HL-60 (cell line): ENCODE results near the gene WDR70.

Experiments
- GABPA ChIP-seq: IDR thresholded peaks from 2 replicates; pipeline ENCODE4 v1.6.1; 2012; ENCODE audit warnings: low read depth
- POLR2AphosphoS5 ChIP-seq: IDR thresholded peaks from 2 replicates; pipeline ENCODE4 v1.6.1; 2012; ENCODE audit warnings: low read depth
- SPI1 ChIP-seq: IDR thresholded peaks from 2 replicates; pipeline ENCODE4 v1.6.1; 2012; ENCODE audit warnings: low read depth, mild to moderate bottlenecking, borderline replicate concordance
- TF ChIP-seq, protein P1 (sequence below): IDR thresholded peaks from one replicate; pipeline ENCODE4 v1.5.1; 2011; ENCODE audit warnings: low read length, control low read depth, inconsistent platforms; ENCODE audit not compliant: insufficient read depth
- TF ChIP-seq, protein P2 (sequence below): IDR thresholded peaks from 2 replicates; pipeline ENCODE4 v1.6.1; 2012; ENCODE audit warnings: low read depth; ENCODE audit not compliant: insufficient replicate concordance

DNA sequence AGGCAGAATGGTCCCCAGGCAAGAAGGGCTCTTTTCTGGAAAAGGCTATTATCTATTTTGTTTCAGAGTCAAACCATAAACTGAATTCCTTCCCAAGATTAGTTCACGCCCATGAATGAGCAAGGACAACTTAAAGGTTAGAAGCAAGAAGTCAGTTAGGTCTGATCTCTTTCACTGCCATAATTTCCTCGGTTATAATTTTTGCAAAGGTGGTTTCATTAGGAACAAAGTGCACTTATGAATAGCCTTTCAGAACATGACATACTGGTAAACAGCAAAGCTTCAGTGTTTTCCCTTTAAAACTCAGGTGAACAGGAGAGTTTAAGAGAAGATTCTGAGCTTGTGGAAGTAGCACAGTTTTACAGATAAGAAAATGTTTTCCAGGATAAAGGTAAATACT is 282.8 kb downstream of the WDR70 start:
- TF ChIP-seq, protein P1, sequence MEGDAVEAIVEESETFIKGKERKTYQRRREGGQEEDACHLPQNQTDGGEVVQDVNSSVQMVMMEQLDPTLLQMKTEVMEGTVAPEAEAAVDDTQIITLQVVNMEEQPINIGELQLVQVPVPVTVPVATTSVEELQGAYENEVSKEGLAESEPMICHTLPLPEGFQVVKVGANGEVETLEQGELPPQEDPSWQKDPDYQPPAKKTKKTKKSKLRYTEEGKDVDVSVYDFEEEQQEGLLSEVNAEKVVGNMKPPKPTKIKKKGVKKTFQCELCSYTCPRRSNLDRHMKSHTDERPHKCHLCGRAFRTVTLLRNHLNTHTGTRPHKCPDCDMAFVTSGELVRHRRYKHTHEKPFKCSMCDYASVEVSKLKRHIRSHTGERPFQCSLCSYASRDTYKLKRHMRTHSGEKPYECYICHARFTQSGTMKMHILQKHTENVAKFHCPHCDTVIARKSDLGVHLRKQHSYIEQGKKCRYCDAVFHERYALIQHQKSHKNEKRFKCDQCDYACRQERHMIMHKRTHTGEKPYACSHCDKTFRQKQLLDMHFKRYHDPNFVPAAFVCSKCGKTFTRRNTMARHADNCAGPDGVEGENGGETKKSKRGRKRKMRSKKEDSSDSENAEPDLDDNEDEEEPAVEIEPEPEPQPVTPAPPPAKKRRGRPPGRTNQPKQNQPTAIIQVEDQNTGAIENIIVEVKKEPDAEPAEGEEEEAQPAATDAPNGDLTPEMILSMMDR: no peak
- TF ChIP-seq, protein P2, sequence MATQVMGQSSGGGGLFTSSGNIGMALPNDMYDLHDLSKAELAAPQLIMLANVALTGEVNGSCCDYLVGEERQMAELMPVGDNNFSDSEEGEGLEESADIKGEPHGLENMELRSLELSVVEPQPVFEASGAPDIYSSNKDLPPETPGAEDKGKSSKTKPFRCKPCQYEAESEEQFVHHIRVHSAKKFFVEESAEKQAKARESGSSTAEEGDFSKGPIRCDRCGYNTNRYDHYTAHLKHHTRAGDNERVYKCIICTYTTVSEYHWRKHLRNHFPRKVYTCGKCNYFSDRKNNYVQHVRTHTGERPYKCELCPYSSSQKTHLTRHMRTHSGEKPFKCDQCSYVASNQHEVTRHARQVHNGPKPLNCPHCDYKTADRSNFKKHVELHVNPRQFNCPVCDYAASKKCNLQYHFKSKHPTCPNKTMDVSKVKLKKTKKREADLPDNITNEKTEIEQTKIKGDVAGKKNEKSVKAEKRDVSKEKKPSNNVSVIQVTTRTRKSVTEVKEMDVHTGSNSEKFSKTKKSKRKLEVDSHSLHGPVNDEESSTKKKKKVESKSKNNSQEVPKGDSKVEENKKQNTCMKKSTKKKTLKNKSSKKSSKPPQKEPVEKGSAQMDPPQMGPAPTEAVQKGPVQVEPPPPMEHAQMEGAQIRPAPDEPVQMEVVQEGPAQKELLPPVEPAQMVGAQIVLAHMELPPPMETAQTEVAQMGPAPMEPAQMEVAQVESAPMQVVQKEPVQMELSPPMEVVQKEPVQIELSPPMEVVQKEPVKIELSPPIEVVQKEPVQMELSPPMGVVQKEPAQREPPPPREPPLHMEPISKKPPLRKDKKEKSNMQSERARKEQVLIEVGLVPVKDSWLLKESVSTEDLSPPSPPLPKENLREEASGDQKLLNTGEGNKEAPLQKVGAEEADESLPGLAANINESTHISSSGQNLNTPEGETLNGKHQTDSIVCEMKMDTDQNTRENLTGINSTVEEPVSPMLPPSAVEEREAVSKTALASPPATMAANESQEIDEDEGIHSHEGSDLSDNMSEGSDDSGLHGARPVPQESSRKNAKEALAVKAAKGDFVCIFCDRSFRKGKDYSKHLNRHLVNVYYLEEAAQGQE: no peak
- TF ChIP-seq GABPA (no peak), POLR2AphosphoS5 (no peak), SPI1 (no peak)
